ENCODE measurements around the gene ZNF227.
"Not testable (repeated sequence)": the region's sequence is repeated elsewhere in the genome, so short reads cannot be mapped to it uniquely, and the experiment has no call there.

Gene ZNF227

GRCh38 chr19:44212250-44212865 is at the start of gene ZNF227:
Gene ZNF227 (plus strand): TSS chr19:44212532. CDS start chr19:44217793, 5,261 bp downstream.
- peak; percentile 36 for DNase-seq

GRCh38 chr19:44163789-44164188 is 48.5 kb upstream of the ZNF227 start:
- no peak for DNase-seq

GRCh38 chr19:44164327-44164672 is 48.0 kb upstream of the ZNF227 start:
- DNase-seq: no peak

DNA sequence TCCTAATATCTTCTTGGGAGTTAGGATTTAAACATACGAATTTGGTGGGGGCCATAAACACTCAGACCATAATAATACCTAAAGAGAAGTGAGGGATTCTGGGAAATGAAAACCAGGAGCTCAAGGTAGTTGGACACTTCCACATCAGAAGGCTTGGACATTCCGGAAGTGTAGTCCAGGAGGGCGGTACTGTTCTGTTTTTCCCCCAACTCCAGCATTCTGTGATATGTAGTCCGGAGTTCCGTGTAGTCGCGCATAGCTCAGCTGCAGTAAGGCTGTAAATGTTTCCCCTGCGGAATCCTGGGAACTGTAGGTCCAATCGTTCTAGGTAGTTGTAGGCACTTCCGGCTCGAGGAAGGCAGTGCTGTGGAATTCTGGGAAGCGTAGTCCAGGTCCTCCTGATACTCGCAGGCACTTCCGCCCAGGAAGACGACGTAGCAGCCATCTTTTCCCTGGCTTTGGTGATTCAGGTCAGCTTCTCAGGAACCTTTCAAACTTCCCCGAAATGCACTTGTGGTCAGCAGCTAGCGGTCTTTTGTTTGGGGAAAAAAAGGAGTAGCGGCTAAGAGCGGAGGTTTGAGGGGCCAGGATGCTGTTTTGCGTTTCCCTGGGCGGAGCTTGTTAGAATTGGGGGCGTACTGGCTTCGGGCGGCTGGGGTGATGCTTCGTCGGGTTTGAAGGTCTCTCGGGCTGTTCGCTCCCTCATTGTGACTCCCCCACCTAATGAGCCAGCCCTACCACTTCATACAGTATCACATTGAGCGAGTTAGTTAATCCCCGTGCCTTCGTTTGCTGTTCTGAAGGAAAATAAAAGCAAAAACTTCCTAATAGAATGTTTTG is 47.4 kb upstream of the ZNF227 start, which contains the start of gene ZNF226:
Gene ZNF226 (plus strand): TSS at position 428 of the 840 bp plus-strand sequence. CDS start 4,981 bp downstream, outside the sequence.
- no peak for DNase-seq

DNA sequence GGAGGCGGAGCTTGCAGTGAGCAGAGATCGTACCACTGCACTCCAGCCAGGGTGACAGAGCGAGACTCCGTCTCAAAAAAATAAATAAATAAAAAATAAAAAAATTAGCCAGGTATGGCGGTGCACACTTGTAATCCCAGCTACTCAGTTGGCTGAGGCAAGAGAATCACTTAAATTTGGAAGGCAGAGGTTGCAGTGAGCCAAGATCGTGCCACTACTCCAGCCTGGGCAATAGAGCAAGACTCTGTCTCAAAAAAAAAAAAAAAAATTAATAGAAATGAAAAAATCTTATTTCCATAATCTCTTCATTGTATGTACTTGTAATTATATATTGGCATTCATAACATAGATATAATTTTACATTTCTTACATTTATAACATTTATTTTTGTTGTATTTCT is 41.7 kb upstream of the ZNF227 start:
- not testable (repeated sequence) for DNase-seq

DNA sequence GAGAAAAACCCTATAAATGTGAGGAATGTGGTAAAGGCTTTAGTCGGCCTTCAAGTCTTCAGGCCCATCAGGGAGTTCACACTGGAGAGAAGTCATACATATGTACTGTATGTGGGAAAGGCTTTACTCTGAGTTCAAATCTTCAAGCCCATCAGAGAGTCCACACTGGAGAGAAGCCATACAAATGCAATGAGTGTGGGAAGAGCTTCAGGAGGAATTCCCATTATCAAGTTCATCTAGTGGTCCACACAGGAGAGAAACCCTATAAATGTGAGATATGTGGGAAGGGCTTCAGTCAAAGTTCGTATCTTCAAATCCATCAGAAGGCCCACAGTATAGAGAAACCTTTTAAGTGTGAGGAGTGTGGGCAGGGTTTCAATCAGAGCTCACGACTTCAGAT is 35.7 kb upstream of the ZNF227 start:
- DNase-seq: no peak

GRCh38 chr19:44180968-44181367 is 31.4 kb upstream of the ZNF227 start:
- no peak for DNase-seq

DNA sequence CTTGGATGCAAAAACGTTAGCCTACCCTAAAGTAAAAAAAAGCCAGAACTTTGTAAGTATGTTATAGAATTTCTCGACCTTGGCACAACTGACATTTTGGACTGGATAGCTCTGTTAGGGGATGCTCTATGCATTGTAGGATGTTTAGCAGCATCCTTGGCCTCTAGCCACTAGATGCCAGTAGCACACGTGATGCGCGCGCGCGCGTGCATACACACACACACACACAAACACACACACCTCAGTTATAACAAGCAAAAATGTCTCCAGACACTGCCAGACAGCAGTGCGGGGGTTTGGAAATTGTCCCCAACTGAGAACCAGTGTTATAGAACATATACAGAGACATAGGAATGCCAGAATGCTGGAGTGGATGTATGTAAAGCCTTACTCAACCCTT is 30.2 kb upstream of the ZNF227 start:
- DNase-seq: no peak

DNA sequence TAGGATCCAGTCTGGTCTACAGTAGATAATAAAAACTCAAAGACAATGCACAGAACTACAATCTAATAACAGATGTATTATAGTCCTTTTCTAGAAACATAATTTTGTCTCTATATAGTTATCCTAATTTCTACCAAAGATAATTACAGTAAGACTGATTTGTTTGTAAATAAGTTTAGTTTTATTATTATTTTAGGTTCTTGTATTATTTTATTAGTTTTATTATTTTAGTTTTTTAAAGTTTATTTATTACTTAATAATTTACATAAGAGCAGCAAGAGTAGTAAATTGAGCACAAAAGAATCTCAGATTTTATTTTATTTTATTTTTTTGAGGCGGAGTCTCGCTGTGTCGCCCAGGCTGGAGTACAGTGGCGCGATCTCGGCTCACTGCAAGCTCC is 22.3 kb upstream of the ZNF227 start:
- no peak for DNase-seq

GRCh38 chr19:44192127-44192526 is 20.2 kb upstream of the ZNF227 start:
- DNase-seq: no peak

GRCh38 chr19:44196772-44197171 is 15.6 kb upstream of the ZNF227 start:
- no peak for DNase-seq

- DNase-seq: no peak
Observed at GRCh38 chr19:44202470-44202869, 9.9 kb upstream of the ZNF227 start.

- DNase-seq: no peak
Observed at GRCh38 chr19:44202974-44203373, 9.4 kb upstream of the ZNF227 start.

- DNase-seq: not testable (repeated sequence)
Observed at GRCh38 chr19:44203877-44204276, 8.5 kb upstream of the ZNF227 start.

GRCh38 chr19:44204772-44205171 is 7.6 kb upstream of the ZNF227 start:
- DNase-seq: no peak

DNA sequence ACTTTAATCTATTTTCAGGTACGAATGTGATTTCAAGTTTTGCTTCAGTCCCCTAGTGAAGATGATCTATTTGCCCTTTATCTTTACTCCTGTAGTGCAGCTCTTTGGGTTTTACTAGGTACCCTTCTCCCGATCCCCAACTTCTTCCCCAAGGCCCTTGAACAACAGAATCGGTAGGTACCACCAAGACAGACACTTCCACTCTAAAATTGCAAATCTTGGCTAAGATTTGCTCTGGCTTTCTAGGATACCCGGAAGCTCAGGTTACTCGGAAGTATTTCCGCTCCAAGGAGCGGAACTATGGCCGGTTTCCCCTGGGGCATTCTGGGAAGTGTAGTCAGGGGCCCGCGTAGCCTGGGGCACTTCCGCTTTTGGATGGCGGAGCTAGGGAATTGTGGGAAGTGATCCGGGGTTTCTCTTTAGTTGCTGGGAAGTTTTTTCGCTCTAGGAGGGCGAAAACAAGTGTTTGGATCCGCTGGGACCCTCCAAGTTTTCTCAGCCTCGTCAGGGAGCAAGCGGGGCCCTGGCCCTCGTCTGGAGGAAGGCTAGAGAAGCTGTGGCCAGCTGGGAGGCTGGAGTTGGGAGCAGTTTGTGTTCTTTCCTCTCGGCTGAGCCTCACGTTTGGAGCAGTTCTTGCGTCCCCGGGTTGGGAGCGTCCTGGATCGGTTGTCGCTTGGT is 5.1 kb upstream of the ZNF227 start:
- DNase-seq: peak; percentile 39

DNA sequence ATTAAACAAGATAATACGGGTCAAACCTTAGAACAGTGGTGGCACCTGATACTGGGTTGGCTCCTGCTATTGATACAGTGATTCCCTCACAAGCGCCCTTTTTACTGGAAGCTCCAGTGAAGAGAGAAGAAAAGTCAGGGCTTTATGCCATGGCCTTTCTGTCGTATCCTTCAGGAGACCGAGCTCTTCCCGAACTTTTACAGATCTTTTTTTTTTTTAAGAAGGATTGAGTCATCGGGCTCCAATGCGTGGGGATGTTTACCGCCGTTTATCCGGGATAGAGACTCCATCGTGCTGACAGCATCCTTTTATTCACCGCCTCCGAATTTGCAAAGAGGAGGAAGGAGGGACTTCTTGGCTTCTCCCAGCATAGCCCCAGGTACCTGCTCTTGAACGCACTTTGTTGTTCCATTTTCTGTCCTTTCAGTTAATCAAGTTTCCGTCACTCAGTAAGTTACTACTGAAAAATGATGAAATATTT is 574 bp downstream of the ZNF227 start:
- DNase-seq: no peak

- not testable (repeated sequence) for DNase-seq
Observed at GRCh38 chr19:44219926-44220325, 7.6 kb downstream of the ZNF227 start.

GRCh38 chr19:44220761-44221160 is 8.4 kb downstream of the ZNF227 start:
- not testable (repeated sequence) for DNase-seq

DNA sequence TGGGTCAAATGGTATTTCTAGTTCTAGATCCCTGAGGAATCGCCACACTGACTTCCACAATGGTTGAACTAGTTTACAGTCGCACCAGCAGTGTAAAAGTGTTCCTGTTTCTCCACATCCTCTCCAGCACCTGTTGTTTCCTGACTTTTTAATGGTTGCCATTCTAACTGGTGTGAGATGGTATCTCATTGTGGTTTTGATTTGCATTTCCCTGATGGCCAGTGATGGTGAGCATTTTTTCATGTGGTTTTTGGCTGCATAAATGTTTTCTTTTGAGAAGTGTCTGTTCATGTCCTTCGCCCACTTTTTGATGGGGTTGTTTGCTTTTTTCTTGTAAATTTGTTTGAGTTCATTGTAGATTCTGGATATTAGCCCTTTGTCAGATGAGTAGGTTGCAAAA is 9.0 kb downstream of the ZNF227 start:
- DNase-seq: not testable (repeated sequence)

GRCh38 chr19:44228318-44228717 is 16.0 kb downstream of the ZNF227 start:
- DNase-seq: no peak

- DNase-seq: no peak
Observed at GRCh38 chr19:44232867-44233266, 20.5 kb downstream of the ZNF227 start.

DNA sequence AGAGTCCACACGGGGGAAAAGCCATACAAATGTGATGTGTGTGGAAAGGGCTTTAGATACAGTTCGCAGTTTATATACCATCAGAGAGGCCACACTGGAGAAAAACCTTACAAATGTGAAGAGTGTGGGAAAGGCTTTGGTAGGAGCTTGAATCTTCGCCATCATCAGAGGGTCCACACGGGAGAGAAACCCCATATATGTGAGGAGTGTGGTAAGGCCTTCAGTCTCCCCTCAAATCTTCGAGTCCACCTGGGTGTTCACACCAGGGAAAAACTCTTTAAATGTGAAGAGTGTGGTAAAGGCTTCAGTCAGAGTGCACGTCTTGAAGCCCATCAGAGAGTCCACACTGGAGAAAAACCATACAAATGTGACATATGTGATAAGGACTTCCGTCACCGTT is 24.1 kb downstream of the ZNF227 start:
- no peak for DNase-seq

DNA sequence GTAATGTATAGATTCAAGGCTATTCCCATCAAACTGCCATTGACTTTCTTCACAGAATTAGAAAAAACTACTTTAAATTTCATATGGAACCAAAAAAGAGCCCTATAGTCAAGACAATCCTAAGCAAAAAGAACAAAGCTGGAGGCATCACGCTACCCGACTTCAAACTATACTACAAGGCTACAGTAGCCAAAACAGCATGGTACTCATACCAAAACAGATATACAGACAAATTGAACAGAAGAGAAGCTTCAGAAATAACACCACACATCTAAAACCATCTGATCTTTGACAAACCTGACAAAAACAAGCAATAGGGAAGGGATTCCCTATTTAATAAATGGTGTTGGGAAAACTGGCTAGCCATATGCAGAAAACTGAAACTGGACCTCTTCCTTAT is 40.0 kb downstream of the ZNF227 start:
- DNase-seq: not testable (repeated sequence)
